Measurements from ENCODE around the gene SPATA17. TPM values are rescaled to one million over a fixed set of nuclear protein-coding genes. Genes with fewer than 3 reads are reported as not detected.

The SPATA17 gene
- total RNA-seq, 4 donors from 2014 or later, result 0.07 to 0.49 TPM; not detected in 2

DNA sequence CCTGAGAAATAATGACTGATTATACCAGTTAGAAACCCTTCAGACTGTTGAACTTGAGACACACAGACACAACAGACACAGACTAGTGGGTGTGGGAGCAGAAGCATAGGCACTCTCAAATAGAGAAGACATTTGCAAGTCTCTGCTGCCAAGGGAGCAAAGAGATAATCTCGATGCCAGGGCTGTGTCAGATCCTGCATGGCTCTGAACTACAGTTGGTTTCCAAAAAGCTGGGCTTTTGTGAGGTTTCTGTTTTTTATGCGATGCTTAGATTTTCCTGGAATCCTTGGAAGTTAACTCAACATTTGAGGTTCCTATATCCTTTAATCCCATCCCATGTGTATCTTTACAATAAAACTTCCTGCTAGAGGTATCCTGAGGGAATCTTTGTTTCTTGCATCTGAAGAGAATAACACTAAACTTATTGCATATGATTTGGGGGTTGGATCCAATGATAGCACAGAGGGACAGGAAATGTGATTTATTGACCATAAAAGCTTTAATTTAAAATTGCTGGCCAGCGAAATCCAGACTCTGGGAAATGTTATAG is 236.4 kb downstream of the SPATA17 start:
- no peaks in the 10 kb centered on the region for H3K27me3 ChIP-seq
- H3K36me3 ChIP-seq, result no peaks in the 10 kb centered on the region
- in situ Hi-C loops (cut with MboI; ENCODE audit: low sequenced_read_pairs in 4 of 4) (no loop called here), intact Hi-C loops (cut with DNase I; ENCODE audit: low total_unique reads) (no loop called here)
- no peak overlapping the region for H3K4me3 ChIP-seq
- TF ChIP-seq, protein P1, sequence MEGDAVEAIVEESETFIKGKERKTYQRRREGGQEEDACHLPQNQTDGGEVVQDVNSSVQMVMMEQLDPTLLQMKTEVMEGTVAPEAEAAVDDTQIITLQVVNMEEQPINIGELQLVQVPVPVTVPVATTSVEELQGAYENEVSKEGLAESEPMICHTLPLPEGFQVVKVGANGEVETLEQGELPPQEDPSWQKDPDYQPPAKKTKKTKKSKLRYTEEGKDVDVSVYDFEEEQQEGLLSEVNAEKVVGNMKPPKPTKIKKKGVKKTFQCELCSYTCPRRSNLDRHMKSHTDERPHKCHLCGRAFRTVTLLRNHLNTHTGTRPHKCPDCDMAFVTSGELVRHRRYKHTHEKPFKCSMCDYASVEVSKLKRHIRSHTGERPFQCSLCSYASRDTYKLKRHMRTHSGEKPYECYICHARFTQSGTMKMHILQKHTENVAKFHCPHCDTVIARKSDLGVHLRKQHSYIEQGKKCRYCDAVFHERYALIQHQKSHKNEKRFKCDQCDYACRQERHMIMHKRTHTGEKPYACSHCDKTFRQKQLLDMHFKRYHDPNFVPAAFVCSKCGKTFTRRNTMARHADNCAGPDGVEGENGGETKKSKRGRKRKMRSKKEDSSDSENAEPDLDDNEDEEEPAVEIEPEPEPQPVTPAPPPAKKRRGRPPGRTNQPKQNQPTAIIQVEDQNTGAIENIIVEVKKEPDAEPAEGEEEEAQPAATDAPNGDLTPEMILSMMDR (IDR thresholded peaks at IDR 0.05 in 4 of 5, conservative IDR thresholded peaks at IDR 0.05 in 1 of 5), result no peak
- TF ChIP-seq POLR2A (IDR thresholded peaks at IDR 0.05), result no peak
- no peak overlapping the region for H3K27ac ChIP-seq
- H3K9me3 ChIP-seq, result no peaks in the 10 kb centered on the region
- no peak for ATAC-seq
- DNase-seq, result no peak
- no peaks in the 10 kb centered on the region for H3K4me1 ChIP-seq

DNA sequence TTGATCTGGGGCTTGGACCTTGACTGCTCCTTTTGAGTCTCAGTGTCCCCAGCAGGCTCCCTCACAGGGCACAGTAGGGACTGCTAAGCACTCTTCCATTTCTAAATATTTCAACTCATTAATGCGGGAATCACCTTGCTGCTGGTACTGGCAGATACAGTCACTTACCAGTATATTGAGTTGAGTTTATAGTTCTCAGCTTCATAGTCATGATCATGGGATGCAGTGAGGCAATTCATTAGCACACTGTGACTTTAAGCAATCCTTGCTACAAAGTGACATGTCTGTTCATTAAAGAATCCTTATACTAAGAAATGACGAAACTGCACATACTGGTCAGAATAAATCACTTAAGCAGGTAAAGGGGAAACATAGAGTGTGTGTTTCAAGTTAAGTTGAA is 240.8 kb downstream of the SPATA17 start:
- intact Hi-C loops (cut with DNase I; ENCODE audit: low total_unique reads), result no loop called here
- TF ChIP-seq, protein P1 (IDR thresholded peaks at IDR 0.05 in 4 of 5, conservative IDR thresholded peaks at IDR 0.05 in 1 of 5), result no peak
- TF ChIP-seq POLR2A (IDR thresholded peaks at IDR 0.05), result no peak

DNA sequence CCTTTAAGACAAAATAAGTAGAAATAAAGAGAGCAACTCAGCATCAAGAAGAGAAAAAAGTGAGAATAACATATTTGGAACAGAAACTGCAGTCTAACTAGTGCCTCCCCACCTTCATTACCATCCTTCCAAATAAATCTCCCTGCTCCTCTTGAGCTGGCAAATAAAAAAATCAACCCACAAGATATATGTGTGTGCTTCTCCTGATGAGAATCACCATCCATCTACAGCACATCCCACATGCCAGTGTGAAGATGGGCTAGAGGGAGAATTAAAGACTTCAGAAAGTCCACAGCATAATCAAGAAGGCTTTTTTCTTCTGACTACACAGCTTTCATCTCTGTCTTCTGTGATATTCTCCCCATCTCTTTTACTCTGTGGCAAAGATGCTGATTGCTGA is 244.1 kb downstream of the SPATA17 start:
- in situ Hi-C loops (cut with MboI; ENCODE audit: low sequenced_read_pairs in 4 of 4), result loop anchor here in 1 of 4 donors (10.0 kb wide), 1 partner anchor 60 kb away; no protein-coding TSS in a partner anchor
- H3K27ac ChIP-seq, result no peak overlapping the region
- ATAC-seq, result no peak
- no peak overlapping the region for H3K4me3 ChIP-seq
- no peak for DNase-seq
- H3K27me3 ChIP-seq, result no peaks in the 10 kb centered on the region
- H3K36me3 ChIP-seq, result no peaks in the 10 kb centered on the region
- H3K9me3 ChIP-seq, result no peaks in the 10 kb centered on the region
- H3K4me1 ChIP-seq, result no peaks in the 10 kb centered on the region
- intact Hi-C loops (cut with DNase I; ENCODE audit: low total_unique reads), result no loop called here
- no peak for TF ChIP-seq POLR2A (IDR thresholded peaks at IDR 0.05)
- TF ChIP-seq, protein P1 (IDR thresholded peaks at IDR 0.05 in 4 of 5, conservative IDR thresholded peaks at IDR 0.05 in 1 of 5), result no peak

More for the DNA sequence above, 240.8 kb downstream of the SPATA17 start:
- DNase-seq, result no peak
- no peaks in the 10 kb centered on the region for H3K4me1 ChIP-seq
- in situ Hi-C loops (cut with MboI; ENCODE audit: low sequenced_read_pairs in 4 of 4), result loop anchor here in 1 of 4 donors (10.0 kb wide), 1 partner anchor 63 kb away; no protein-coding TSS in a partner anchor
- H3K27me3 ChIP-seq, result no peaks in the 10 kb centered on the region
- H3K36me3 ChIP-seq, result no peaks in the 10 kb centered on the region
- no peaks in the 10 kb centered on the region for H3K9me3 ChIP-seq
- ATAC-seq, result no peak
- H3K27ac ChIP-seq, result no peak overlapping the region
- no peak overlapping the region for H3K4me3 ChIP-seq

GRCh38 chr1:217876401-217876800 is 245.3 kb downstream of the SPATA17 start:
- intact Hi-C loops (cut with DNase I; ENCODE audit: low total_unique reads), result no loop called here
- DNase-seq (no peak), ATAC-seq (no peak)
- no peaks in the 10 kb centered on the region for H3K9me3 ChIP-seq
- no peaks in the 10 kb centered on the region for H3K4me1 ChIP-seq
- no peak overlapping the region for H3K4me3 ChIP-seq
- H3K27me3 ChIP-seq, result no peaks in the 10 kb centered on the region
- in situ Hi-C loops (cut with MboI; ENCODE audit: low sequenced_read_pairs in 4 of 4), result loop anchor here in 1 of 4 donors (10.0 kb wide), 1 partner anchor 58 kb away; no protein-coding TSS in a partner anchor
- H3K27ac ChIP-seq, result no peak overlapping the region
- no peak for TF ChIP-seq POLR2A (IDR thresholded peaks at IDR 0.05)
- TF ChIP-seq, protein P1 (IDR thresholded peaks at IDR 0.05 in 4 of 5, conservative IDR thresholded peaks at IDR 0.05 in 1 of 5), result no peak
- H3K36me3 ChIP-seq, result no peaks in the 10 kb centered on the region
